Fibroblast of lung (primary cell): ENCODE data around the gene CXorf65. TPM values are rescaled to one million over a fixed set of nuclear protein-coding genes. Genes with fewer than 3 reads are reported as not detected.

ENCODE experiments used
- DNase-seq, 2 donors: peaks; one replicate each; pipeline versions ENCODE4 v3.0.0 to v3.0.0-alpha.2; 2010; ENCODE audit warnings: low read depth in 2 of 2
- H2AFZ ChIP-seq: 2 replicates; pipeline ENCODE4 v1.5.1; 2012; ENCODE audit warnings: low read length, control low read depth, inconsistent platforms
- H3K27ac ChIP-seq: 2 replicates; pipeline ENCODE4 v1.5.1; 2011; ENCODE audit warnings: low read length, control low read depth; ENCODE audit not compliant: insufficient read depth
- H3K27me3 ChIP-seq: 2 replicates; pipeline ENCODE4 v1.5.1; 2011; ENCODE audit warnings: mild to moderate bottlenecking, low read length; ENCODE audit not compliant: control insufficient read depth, insufficient read depth
- H3K36me3 ChIP-seq: 2 replicates; pipeline ENCODE4 v1.5.1; 2011; ENCODE audit warnings: low read length; ENCODE audit not compliant: control insufficient read depth, insufficient read depth
- H3K4me1 ChIP-seq: 2 replicates; pipeline ENCODE4 v1.5.1; 2011; ENCODE audit warnings: low read length; ENCODE audit not compliant: control insufficient read depth, insufficient read depth; ENCODE audit errors: extremely low read depth
- H3K4me2 ChIP-seq: 2 replicates; pipeline ENCODE4 v1.5.1; 2011; ENCODE audit warnings: low read length, control low read depth; ENCODE audit not compliant: insufficient read depth; ENCODE audit errors: extremely low read depth
- H3K4me3 ChIP-seq, 4 experiments: fragments of 200-600 bp in 1 of 4; sonication (generic) in 1 of 4; replicated peaks in 1 of 4; 2 replicates each; pipeline ENCODE4 v1.5.1; 2011 to 2016; ENCODE audit warnings: low read length in 4 of 4, low read depth in 3 of 4, mild to moderate bottlenecking in 3 of 4, control low read depth in 2 of 4, inconsistent platforms in 1 of 4, mixed read lengths in 1 of 4; ENCODE audit not compliant: insufficient read depth in 1 of 4; ENCODE audit errors: control extremely low read depth in 1 of 4
- H3K79me2 ChIP-seq: 2 replicates; pipeline ENCODE4 v1.5.1; 2012; ENCODE audit warnings: mild to moderate bottlenecking, low read length, inconsistent platforms; ENCODE audit not compliant: control insufficient read depth, insufficient read depth
- H3K9ac ChIP-seq: 2 replicates; pipeline ENCODE4 v1.5.1; 2011; ENCODE audit warnings: mild to moderate bottlenecking, low read length, control low read depth; ENCODE audit not compliant: insufficient read depth
- H3K9me3 ChIP-seq: 2 replicates; pipeline ENCODE4 v1.5.1; 2012; ENCODE audit warnings: low read depth, low read length; ENCODE audit not compliant: control insufficient read depth, insufficient read depth
- H4K20me1 ChIP-seq: 2 replicates; pipeline ENCODE4 v1.5.1; 2011; ENCODE audit warnings: low read length; ENCODE audit not compliant: control insufficient read depth, insufficient read depth; ENCODE audit errors: extremely low read depth
- CTCF ChIP-seq, 2 donors: IDR thresholded peaks in 1 of 2; conservative IDR thresholded peaks in 1 of 2; 1 replicate in 1 of 2; 2 replicates in 1 of 2; pipeline ENCODE4 v1.5.1; 2011 to 2012; ENCODE audit warnings: low read length in 2 of 2, control low read depth in 1 of 2, inconsistent platforms in 1 of 2, low read depth in 1 of 2, mild to moderate bottlenecking in 1 of 2
- EZH2 ChIP-seq: IDR thresholded peaks from 2 replicates; pipeline ENCODE4 v1.5.1; 2012; ENCODE audit warnings: low read length, control low read depth, mild to moderate bottlenecking; ENCODE audit errors: missing control alignments
- polyA plus RNA-seq, 2 donors: library from polyadenylated mRNA; depleted of rRNA in 1 of 2; stranded (reverse) in 1 of 2; unstranded in 1 of 2; fragments of >200 nt; gene quantifications; 2 replicates each; pipeline ENCODE4 v1.2.1, GENCODE V29; 2011 to 2012; ENCODE audit warnings: missing spikeins in 1 of 2
- total RNA-seq: library from RNA; depleted of rRNA; stranded (reverse); fragments of >200 nt; gene quantifications from 2 replicates; pipeline ENCODE4 v1.2.1, GENCODE V29; 2014

The CXorf65 gene
- total and polyA plus RNA-seq, 2 donors (not counting 1 experiment from before 2014, with no cell fraction given), result not detected

- no peaks in the 10 kb centered on the region for H3K4me1 ChIP-seq
- H3K79me2 ChIP-seq, result no peaks in the 10 kb centered on the region
- TF ChIP-seq EZH2, result no peak
- TF ChIP-seq CTCF (conservative IDR thresholded peaks at IDR 0.05 in 1 of 2, IDR thresholded peaks at IDR 0.05 in 1 of 2; ENCODE audit: low read depth in 1 of 2, low read length in 2 of 2), result no peak
- H3K4me3 ChIP-seq, result no peak overlapping the region
- no peaks in the 10 kb centered on the region for H3K9me3 ChIP-seq
- H3K27me3 ChIP-seq, result no peaks in the 10 kb centered on the region
- H3K4me2 ChIP-seq, result no peak overlapping the region
- H3K36me3 ChIP-seq, result no peaks in the 10 kb centered on the region
- no peak for DNase-seq
- no peaks in the 10 kb centered on the region for H4K20me1 ChIP-seq
- no peak overlapping the region for H2AFZ ChIP-seq
- H3K9ac ChIP-seq, result no peak overlapping the region
- no peak overlapping the region for H3K27ac ChIP-seq
These were observed 3.2 kb downstream of the CXorf65 start for GRCh38 chrX:71103110-71103983.

DNA sequence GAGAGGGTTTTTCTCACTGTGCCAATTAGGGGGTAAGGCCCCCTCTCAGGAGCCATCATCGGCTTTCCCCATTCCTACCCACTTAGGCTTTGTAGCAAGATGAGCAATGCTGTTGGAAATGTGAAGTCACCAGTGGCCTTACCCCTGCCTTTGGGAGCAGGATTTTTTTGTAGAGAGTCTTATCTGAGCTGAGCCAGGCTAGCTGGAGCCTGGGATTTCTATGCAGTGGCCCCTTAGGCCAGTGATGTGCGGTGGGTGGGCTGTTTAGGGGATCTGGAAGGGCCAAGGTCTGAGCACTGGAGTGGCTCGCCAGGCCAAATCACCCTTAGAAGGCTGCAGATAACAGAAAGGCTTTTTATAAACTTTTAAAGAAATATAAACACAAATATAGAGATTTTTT is 4.2 kb downstream of the CXorf65 start:
- H3K27ac ChIP-seq, result no peak overlapping the region
- TF ChIP-seq EZH2, result no peak
- no peak for TF ChIP-seq CTCF (conservative IDR thresholded peaks at IDR 0.05 in 1 of 2, IDR thresholded peaks at IDR 0.05 in 1 of 2; ENCODE audit: low read depth in 1 of 2, low read length in 2 of 2)
- no peak for DNase-seq

DNA sequence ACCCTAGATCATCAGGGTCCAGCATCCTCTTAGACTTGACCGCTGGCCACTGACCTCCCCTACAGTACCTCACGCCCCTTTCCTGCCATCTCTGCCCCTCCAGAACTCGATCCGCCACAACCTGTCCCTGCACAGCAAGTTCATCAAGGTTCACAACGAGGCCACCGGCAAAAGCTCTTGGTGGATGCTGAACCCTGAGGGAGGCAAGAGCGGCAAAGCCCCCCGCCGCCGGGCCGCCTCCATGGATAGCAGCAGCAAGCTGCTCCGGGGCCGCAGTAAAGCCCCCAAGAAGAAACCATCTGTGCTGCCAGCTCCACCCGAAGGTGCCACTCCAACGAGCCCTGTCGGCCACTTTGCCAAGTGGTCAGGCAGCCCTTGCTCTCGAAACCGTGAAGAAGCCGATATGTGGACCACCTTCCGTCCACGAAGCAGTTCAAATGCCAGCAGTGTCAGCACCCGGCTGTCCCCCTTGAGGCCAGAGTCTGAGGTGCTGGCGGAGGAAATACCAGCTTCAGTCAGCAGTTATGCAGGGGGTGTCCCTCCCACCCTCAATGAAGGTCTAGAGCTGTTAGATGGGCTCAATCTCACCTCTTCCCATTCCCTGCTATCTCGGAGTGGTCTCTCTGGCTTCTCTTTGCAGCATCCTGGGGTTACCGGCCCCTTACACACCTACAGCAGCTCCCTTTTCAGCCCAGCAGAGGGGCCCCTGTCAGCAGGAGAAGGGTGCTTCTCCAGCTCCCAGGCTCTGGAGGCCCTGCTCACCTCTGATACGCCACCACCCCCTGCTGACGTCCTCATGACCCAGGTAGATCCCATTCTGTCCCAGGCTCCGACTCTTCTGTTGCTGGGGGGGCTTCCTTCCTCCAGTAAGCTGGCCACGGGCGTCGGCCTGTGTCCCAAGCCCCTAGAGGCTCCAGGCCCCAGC is 5.7 kb downstream of the CXorf65 start:
- TF ChIP-seq CTCF (conservative IDR thresholded peaks at IDR 0.05 in 1 of 2, IDR thresholded peaks at IDR 0.05 in 1 of 2; ENCODE audit: low read depth in 1 of 2, low read length in 2 of 2), result no peak
- TF ChIP-seq EZH2, result no peak
- Histone ChIP-seq H3K4me1 (no peaks in the 10 kb centered on the region), H3K9me3 (no peaks in the 10 kb centered on the region)

More for the DNA sequence above, 4.2 kb downstream of the CXorf65 start:
- no peaks in the 10 kb centered on the region for H4K20me1 ChIP-seq
- H3K9me3 ChIP-seq, result no peaks in the 10 kb centered on the region
- H3K79me2 ChIP-seq, result no peaks in the 10 kb centered on the region
- H3K27me3 ChIP-seq, result no peaks in the 10 kb centered on the region
- no peaks in the 10 kb centered on the region for H3K4me1 ChIP-seq
- no peaks in the 10 kb centered on the region for H3K36me3 ChIP-seq
- H3K9ac ChIP-seq, result no peak overlapping the region
- no peak overlapping the region for H3K4me3 ChIP-seq
- no peak overlapping the region for H3K4me2 ChIP-seq
- H2AFZ ChIP-seq, result no peak overlapping the region

More for the DNA sequence above, 5.7 kb downstream of the CXorf65 start:
- no peaks in the 10 kb centered on the region for H4K20me1 ChIP-seq
- no peak overlapping the region for H3K9ac ChIP-seq
- H3K4me3 ChIP-seq, result no peak overlapping the region
- H3K36me3 ChIP-seq, result no peaks in the 10 kb centered on the region
- no peak overlapping the region for H2AFZ ChIP-seq
- H3K27ac ChIP-seq, result no peak overlapping the region
- no peak overlapping the region for H3K4me2 ChIP-seq
- DNase-seq, result no peak
- no peaks in the 10 kb centered on the region for H3K27me3 ChIP-seq
- no peaks in the 10 kb centered on the region for H3K79me2 ChIP-seq
